Epithelial cell of esophagus (primary cell): ENCODE measurements around the gene SHROOM2.

Source experiments
- DNase-seq: peaks from one replicate; pipeline ENCODE4 v3.0.0; 2010; ENCODE audit warnings: low read depth
- H3K4me3 ChIP-seq: 2 replicates; pipeline ENCODE4 v1.5.1; 2011; ENCODE audit warnings: mild to moderate bottlenecking, low read length, control low read depth
- CTCF ChIP-seq: IDR thresholded peaks from 2 replicates; pipeline ENCODE4 v1.5.1; 2011; ENCODE audit warnings: low read depth, mild to moderate bottlenecking, low read length, control low read depth, inconsistent platforms; ENCODE audit not compliant: insufficient read depth; ENCODE audit errors: missing control alignments

SHROOM2 gene

GRCh38 chrX:9845578-9845952, 59.3 kb downstream of the SHROOM2 start:
- H3K4me3 ChIP-seq = no peak overlapping the region
- DNase-seq = peak; percentile 9
- no peak for TF ChIP-seq CTCF

GRCh38 chrX:9846631-9847030, 60.4 kb downstream of the SHROOM2 start:
- no peak for DNase-seq
- no peak overlapping the region for H3K4me3 ChIP-seq
- no peak for TF ChIP-seq CTCF

GRCh38 chrX:9847071-9847470, 60.8 kb downstream of the SHROOM2 start:
- peak; percentile 29 for DNase-seq
- no peak for TF ChIP-seq CTCF
- no peak overlapping the region for H3K4me3 ChIP-seq

- DNase-seq = no peak
- no peak overlapping the region for H3K4me3 ChIP-seq
- TF ChIP-seq CTCF = no peak
These were observed 62.7 kb downstream of the SHROOM2 start for GRCh38 chrX:9848718-9849479.

- no peak overlapping the region for H3K4me3 ChIP-seq
- DNase-seq = no peak
- no peak for TF ChIP-seq CTCF
These were observed 65.7 kb downstream of the SHROOM2 start for GRCh38 chrX:9851890-9852289.

GRCh38 chrX:9853307-9853706, 67.1 kb downstream of the SHROOM2 start:
- TF ChIP-seq CTCF = no peak
- H3K4me3 ChIP-seq = no peak overlapping the region
- DNase-seq = peak; percentile 27
